HG03460 (cell line): ENCODE measurements around the gene DENND11.
A peak's percentile ranks its signal among the peaks of the same experiment; 100 is the strongest.
"Not testable (repeated sequence)": the region's sequence is repeated elsewhere in the genome, so short reads cannot be mapped to it uniquely, and the experiment has no call there.

Experiments
- ATAC-seq: cut with Tn5 transposase; IDR thresholded peaks from one replicate; pipeline ENCODE4 v1.9.1; 2021; ENCODE audit not compliant: unreplicated experiment

The DENND11 gene

GRCh38 chr7:141708351-141708750 is 6.4 kb upstream of the DENND11 start, which contains the start of gene WEE2:
TSS of gene WEE2 (plus strand) at chr7:141708353. CDS start at chr7:141708759, 406 bp downstream.
- ATAC-seq = no peak

GRCh38 chr7:141706239-141707064 is 4.5 kb upstream of the DENND11 start:
- ATAC-seq = no peak

- no peak for ATAC-seq
Observed at GRCh38 chr7:141704741-141705140, 2.8 kb upstream of the DENND11 start.

GRCh38 chr7:141704112-141704511 is 2.1 kb upstream of the DENND11 start:
- no peak for ATAC-seq

- no peak for ATAC-seq
Observed at GRCh38 chr7:141702892-141703291, 926 bp upstream of the DENND11 start.

- ATAC-seq = peak; percentile 82
Observed at GRCh38 chr7:141701489-141702046, 398 bp downstream of the DENND11 start.

- ATAC-seq = no peak
Observed at GRCh38 chr7:141700848-141701371, 1.1 kb downstream of the DENND11 start.

- ATAC-seq = no peak
Observed at GRCh38 chr7:141700296-141700847, 1.6 kb downstream of the DENND11 start.

- no peak for ATAC-seq
Observed at GRCh38 chr7:141699860-141700259, 2.1 kb downstream of the DENND11 start.

GRCh38 chr7:141698247-141699015 is 3.5 kb downstream of the DENND11 start:
- ATAC-seq = no peak

- no peak for ATAC-seq
Observed at GRCh38 chr7:141697211-141697871, 4.6 kb downstream of the DENND11 start.

GRCh38 chr7:141696348-141696747 is 5.6 kb downstream of the DENND11 start:
- ATAC-seq = no peak

- no peak for ATAC-seq
Observed at GRCh38 chr7:141695803-141696289, 6.1 kb downstream of the DENND11 start.

- ATAC-seq = no peak
Observed at GRCh38 chr7:141693082-141693481, 8.9 kb downstream of the DENND11 start.

GRCh38 chr7:141691961-141692360 is 10.0 kb downstream of the DENND11 start:
- ATAC-seq = no peak

GRCh38 chr7:141691540-141691939 is 10.4 kb downstream of the DENND11 start:
- ATAC-seq = no peak

GRCh38 chr7:141689072-141689825 is 12.7 kb downstream of the DENND11 start:
- ATAC-seq = not testable (repeated sequence)

- no peak for ATAC-seq
Observed at GRCh38 chr7:141688043-141688442, 13.9 kb downstream of the DENND11 start.

GRCh38 chr7:141686670-141687069 is 15.3 kb downstream of the DENND11 start:
- no peak for ATAC-seq

GRCh38 chr7:141686074-141686473 is 15.9 kb downstream of the DENND11 start:
- ATAC-seq = no peak
